ENCODE measurements around the gene MAPRE2.
"Not testable (repeated sequence)": the region's sequence is repeated elsewhere in the genome, so short reads cannot be mapped to it uniquely, and the experiment has no call there.

Gene MAPRE2

GRCh38 chr18:35141567-35142274 lies 100.5 kb downstream of the MAPRE2 start:
- H3K9ac ChIP-seq (ENCODE audit: low read length): no peak overlapping the region
- no peaks in the 10 kb centered on the region for H3K36me3 ChIP-seq (ENCODE audit: control insufficient read depth, insufficient read depth, low read length, severe bottlenecking)
- no peaks in the 10 kb centered on the region for H3K27me3 ChIP-seq (replicated peaks; ENCODE audit: control insufficient read depth, insufficient read depth, low read length)
- H3K9me3 ChIP-seq (ENCODE audit: control insufficient read depth, low read length): no peaks in the 10 kb centered on the region
- DNase-seq (ENCODE audit: low read depth): no peak
- no peak overlapping the region for H3K4me3 ChIP-seq (ENCODE audit: low read length)
- no peaks in the 10 kb centered on the region for H3K4me1 ChIP-seq (ENCODE audit: control insufficient read depth, insufficient read depth, low read length)

- H3K9me3 ChIP-seq (ENCODE audit: control insufficient read depth, low read length): no peaks in the 10 kb centered on the region
- H3K27me3 ChIP-seq (replicated peaks; ENCODE audit: control insufficient read depth, insufficient read depth, low read length): no peaks in the 10 kb centered on the region
- H3K36me3 ChIP-seq (ENCODE audit: control insufficient read depth, insufficient read depth, low read length, severe bottlenecking): no peaks in the 10 kb centered on the region
- H3K4me1 ChIP-seq (ENCODE audit: control insufficient read depth, insufficient read depth, low read length): no peaks in the 10 kb centered on the region
- no peak for DNase-seq (ENCODE audit: low read depth)
- no peak overlapping the region for H3K9ac ChIP-seq (ENCODE audit: low read length)
- no peak overlapping the region for H3K4me3 ChIP-seq (ENCODE audit: low read length)
These were observed 101.0 kb downstream of the MAPRE2 start for GRCh38 chr18:35142275-35142615.

- no peak overlapping the region for H3K9ac ChIP-seq (ENCODE audit: low read length)
- no peaks in the 10 kb centered on the region for H3K27me3 ChIP-seq (replicated peaks; ENCODE audit: control insufficient read depth, insufficient read depth, low read length)
- DNase-seq (ENCODE audit: low read depth): peak; percentile 79
- no peaks in the 10 kb centered on the region for H3K9me3 ChIP-seq (ENCODE audit: control insufficient read depth, low read length)
- no peaks in the 10 kb centered on the region for H3K4me1 ChIP-seq (ENCODE audit: control insufficient read depth, insufficient read depth, low read length)
- H3K36me3 ChIP-seq (ENCODE audit: control insufficient read depth, insufficient read depth, low read length, severe bottlenecking): no peaks in the 10 kb centered on the region
- H3K4me3 ChIP-seq (ENCODE audit: low read length): no peak overlapping the region
These were observed 102.7 kb downstream of the MAPRE2 start for GRCh38 chr18:35143622-35144596.

GRCh38 chr18:35144698-35145097 lies 103.5 kb downstream of the MAPRE2 start:
- Histone ChIP-seq H3K27me3 (replicated peaks; ENCODE audit: control insufficient read depth, insufficient read depth, low read length) (no peaks in the 10 kb centered on the region), H3K4me1 (ENCODE audit: control insufficient read depth, insufficient read depth, low read length) (no peaks in the 10 kb centered on the region), H3K4me3 (ENCODE audit: low read length) (no peak overlapping the region), H3K9me3 (ENCODE audit: control insufficient read depth, low read length) (no peaks in the 10 kb centered on the region), H3K9ac (ENCODE audit: low read length) (no peak overlapping the region), H3K36me3 (ENCODE audit: control insufficient read depth, insufficient read depth, low read length, severe bottlenecking) (no peaks in the 10 kb centered on the region)
- no peak for DNase-seq (ENCODE audit: low read depth)

GRCh38 chr18:35150195-35150594 lies 109.0 kb downstream of the MAPRE2 start:
- not testable (repeated sequence) for H3K36me3 ChIP-seq (ENCODE audit: control insufficient read depth, insufficient read depth, low read length, severe bottlenecking); H3K4me1 ChIP-seq (ENCODE audit: control insufficient read depth, insufficient read depth, low read length); H3K9me3 ChIP-seq (ENCODE audit: control insufficient read depth, low read length); DNase-seq (ENCODE audit: low read depth); H3K27me3 ChIP-seq (replicated peaks; ENCODE audit: control insufficient read depth, insufficient read depth, low read length); H3K4me3 ChIP-seq (ENCODE audit: low read length); H3K9ac ChIP-seq (ENCODE audit: low read length)

GRCh38 chr18:35153609-35154272 lies 112.5 kb downstream of the MAPRE2 start:
- no peak for DNase-seq (ENCODE audit: low read depth)
- Histone ChIP-seq H3K4me1 (ENCODE audit: control insufficient read depth, insufficient read depth, low read length) (peaks cover 3% of the 10 kb centered on the region), H3K36me3 (ENCODE audit: control insufficient read depth, insufficient read depth, low read length, severe bottlenecking) (no peaks in the 10 kb centered on the region)

GRCh38 chr18:35155398-35156117 lies 114.3 kb downstream of the MAPRE2 start:
- no peak for DNase-seq (ENCODE audit: low read depth)
- Histone ChIP-seq H3K4me1 (ENCODE audit: control insufficient read depth, insufficient read depth, low read length) (peaks cover 3% of the 10 kb centered on the region), H3K27me3 (replicated peaks; ENCODE audit: control insufficient read depth, insufficient read depth, low read length) (no peaks in the 10 kb centered on the region), H3K4me3 (ENCODE audit: low read length) (no peak overlapping the region), H3K9ac (ENCODE audit: low read length) (no peak overlapping the region), H3K36me3 (ENCODE audit: control insufficient read depth, insufficient read depth, low read length, severe bottlenecking) (no peaks in the 10 kb centered on the region), H3K9me3 (ENCODE audit: control insufficient read depth, low read length) (no peaks in the 10 kb centered on the region)

More at GRCh38 chr18:35153609-35154272, 112.5 kb downstream of the MAPRE2 start:
- no peak overlapping the region for H3K9ac ChIP-seq (ENCODE audit: low read length)
- no peaks in the 10 kb centered on the region for H3K27me3 ChIP-seq (replicated peaks; ENCODE audit: control insufficient read depth, insufficient read depth, low read length)
- no peaks in the 10 kb centered on the region for H3K9me3 ChIP-seq (ENCODE audit: control insufficient read depth, low read length)
- H3K4me3 ChIP-seq (ENCODE audit: low read length): no peak overlapping the region

- Histone ChIP-seq H3K27me3 (replicated peaks; ENCODE audit: control insufficient read depth, insufficient read depth, low read length) (no peaks in the 10 kb centered on the region), H3K4me3 (ENCODE audit: low read length) (no peak overlapping the region)
- no peak for DNase-seq (ENCODE audit: low read depth)
These were observed 116.0 kb downstream of the MAPRE2 start for GRCh38 chr18:35157181-35157580.

GRCh38 chr18:35158728-35159450 lies 117.7 kb downstream of the MAPRE2 start:
- Histone ChIP-seq H3K36me3 (ENCODE audit: control insufficient read depth, insufficient read depth, low read length, severe bottlenecking) (no peaks in the 10 kb centered on the region), H3K9me3 (ENCODE audit: control insufficient read depth, low read length) (no peaks in the 10 kb centered on the region), H3K4me3 (ENCODE audit: low read length) (no peak overlapping the region), H3K27me3 (replicated peaks; ENCODE audit: control insufficient read depth, insufficient read depth, low read length) (no peaks in the 10 kb centered on the region), H3K4me1 (ENCODE audit: control insufficient read depth, insufficient read depth, low read length) (peaks cover 3% of the 10 kb centered on the region), H3K9ac (ENCODE audit: low read length) (no peak overlapping the region)
- DNase-seq (ENCODE audit: low read depth): no peak

More at GRCh38 chr18:35157181-35157580, 116.0 kb downstream of the MAPRE2 start:
- Histone ChIP-seq H3K9ac (ENCODE audit: low read length) (no peak overlapping the region), H3K4me1 (ENCODE audit: control insufficient read depth, insufficient read depth, low read length) (peaks cover 3% of the 10 kb centered on the region), H3K9me3 (ENCODE audit: control insufficient read depth, low read length) (no peaks in the 10 kb centered on the region), H3K36me3 (ENCODE audit: control insufficient read depth, insufficient read depth, low read length, severe bottlenecking) (no peaks in the 10 kb centered on the region)

GRCh38 chr18:35159782-35160181 lies 118.6 kb downstream of the MAPRE2 start:
- H3K4me3 ChIP-seq (ENCODE audit: low read length): no peak overlapping the region
- H3K27me3 ChIP-seq (replicated peaks; ENCODE audit: control insufficient read depth, insufficient read depth, low read length): no peaks in the 10 kb centered on the region
- DNase-seq (ENCODE audit: low read depth): no peak
- no peak overlapping the region for H3K9ac ChIP-seq (ENCODE audit: low read length)
- peaks cover 3% of the 10 kb centered on the region for H3K4me1 ChIP-seq (ENCODE audit: control insufficient read depth, insufficient read depth, low read length)
- no peaks in the 10 kb centered on the region for H3K36me3 ChIP-seq (ENCODE audit: control insufficient read depth, insufficient read depth, low read length, severe bottlenecking)
- no peaks in the 10 kb centered on the region for H3K9me3 ChIP-seq (ENCODE audit: control insufficient read depth, low read length)
